Common myeloid progenitor, CD34-positive (primary cell): Measurements from ENCODE around the gene HIPK3.

Experiments
- CTCF ChIA-PET: fragments of 350-600 bp; sonication (Branson Sonifier 250); formaldehyde crosslinking; loops from one replicate; lab custom pipeline; 2021; ENCODE audit warnings: antibody characterized with exemption; lab: Charles Lee
- POLR2A ChIA-PET: fragments of 350-600 bp; sonication (Branson Sonifier 250); formaldehyde crosslinking; loops from one replicate; lab custom pipeline; 2021; ENCODE audit warnings: antibody characterized with exemption; lab: Charles Lee
- DNase-seq, 3 donors: peaks; one replicate each; pipeline versions ENCODE4 v3.0.0 to v3.0.0-alpha.2; 2013
- H3K27ac ChIP-seq, 2 experiments: 1 replicate in 1 of 2; 2 replicates in 1 of 2; pipeline ENCODE4 v1.7.0; 2013; ENCODE audit warnings: inconsistent platforms in 2 of 2, low read length in 2 of 2, mild to moderate bottlenecking in 2 of 2, low read depth in 1 of 2, moderate library complexity in 1 of 2; ENCODE audit not compliant: severe bottlenecking in 2 of 2, insufficient read depth in 1 of 2, poor library complexity in 1 of 2
- H3K27me3 ChIP-seq, 5 experiments: replicated peaks in 2 of 5; 1 replicate in 3 of 5; 2 replicates in 2 of 5; pipeline versions ENCODE4 v1.6.1 to v1.7.0; 2013; ENCODE audit warnings: low read length in 4 of 5, mild to moderate bottlenecking in 2 of 5, moderate library complexity in 2 of 5, inconsistent platforms in 1 of 5; ENCODE audit not compliant: insufficient read depth in 5 of 5, control insufficient read depth in 4 of 5
- H3K36me3 ChIP-seq, 4 experiments: 1 replicate in 2 of 4; 2 replicates in 2 of 4; pipeline versions ENCODE4 v1.6.1 to v1.7.0; 2013; ENCODE audit warnings: low read length in 3 of 4, control low read depth in 1 of 4, mild to moderate bottlenecking in 1 of 4; ENCODE audit not compliant: control insufficient read depth in 4 of 4, insufficient read depth in 4 of 4
- H3K4me1 ChIP-seq, 4 experiments: 1 replicate in 3 of 4; 2 replicates in 1 of 4; pipeline versions ENCODE4 v1.6.1 to v1.7.1; 2013; ENCODE audit warnings: low read length in 3 of 4, mild to moderate bottlenecking in 3 of 4, control low read depth in 1 of 4, inconsistent platforms in 1 of 4, moderate library complexity in 1 of 4; ENCODE audit not compliant: control insufficient read depth in 4 of 4, insufficient read depth in 4 of 4; ENCODE audit errors: control extremely low read depth in 1 of 4
- H3K4me3 ChIP-seq, 7 experiments: 1 replicate in 4 of 7; 2 replicates in 3 of 7; pipeline versions ENCODE4 v1.5.1 to v1.7.0; 2013; ENCODE audit warnings: mild to moderate bottlenecking in 7 of 7, low read length in 6 of 7, moderate library complexity in 6 of 7, inconsistent platforms in 2 of 7, low read depth in 2 of 7, control low read depth in 1 of 7; ENCODE audit not compliant: insufficient read depth in 4 of 7, control insufficient read depth in 1 of 7; ENCODE audit errors: extremely low read depth in 1 of 7
- H3K9me3 ChIP-seq, 5 experiments: 1 replicate in 4 of 5; 2 replicates in 1 of 5; pipeline versions ENCODE4 v1.6.1 to v1.7.1; 2013; ENCODE audit warnings: low read length in 4 of 5, mild to moderate bottlenecking in 2 of 5, inconsistent platforms in 1 of 5, low read depth in 1 of 5, moderate library complexity in 1 of 5; ENCODE audit not compliant: control insufficient read depth in 4 of 5, insufficient read depth in 2 of 5; ENCODE audit errors: control extremely low read depth in 1 of 5
- WGBS: methylation state at CpG from one replicate; pipeline ENCODE4 v1.1.5; 2013; ENCODE audit not compliant: insufficient coverage; 5-methylcytosine and 5-hydroxymethylcytosine counted together

Gene HIPK3

GRCh38 chr11:33383920-33384209 lies 126.7 kb downstream of the HIPK3 start:
- peaks cover 0 to 8% (median 0%) of the 10 kb centered on the region in 4 experiments for H3K4me1 ChIP-seq
- H3K36me3 ChIP-seq = no peaks in the 10 kb centered on the region
- ChIA-PET CTCF (no interaction called here), POLR2A (no interaction called here)
- no peak overlapping the region for H3K27ac ChIP-seq
- DNase-seq = no peak
- H3K27me3 ChIP-seq = peaks cover 0 to 6% (median 4%) of the 10 kb centered on the region in 5 experiments
- H3K9me3 ChIP-seq = peaks cover 0 to 9% (median 0%) of the 10 kb centered on the region in 5 experiments
- no CpG with 5 or more reads among the region's 1 CpG for WGBS
- H3K4me3 ChIP-seq = no peak overlapping the region

GRCh38 chr11:33384220-33384619 lies 127.0 kb downstream of the HIPK3 start:
- Histone ChIP-seq H3K9me3 (peaks cover 0 to 9% (median 0%) of the 10 kb centered on the region in 5 experiments), H3K36me3 (no peaks in the 10 kb centered on the region), H3K27me3 (peaks cover 0 to 6% (median 2%) of the 10 kb centered on the region in 5 experiments), H3K4me3 (no peak overlapping the region), H3K27ac (no peak overlapping the region), H3K4me1 (peaks cover 0 to 8% (median 0%) of the 10 kb centered on the region in 4 experiments)
- WGBS = 100% methylated on average over 1 of the region's 2 CpGs
- POLR2A ChIA-PET = no interaction called here
- no peak for DNase-seq
- CTCF ChIA-PET = no interaction called here

GRCh38 chr11:33387581-33387980 lies 130.4 kb downstream of the HIPK3 start:
- WGBS = 100% methylated on average over 1 of the region's 3 CpGs
- Histone ChIP-seq H3K9me3 (peaks cover 0 to 9% (median 0%) of the 10 kb centered on the region in 5 experiments), H3K27ac (no peak overlapping the region), H3K27me3 (peaks cover 0 to 3% (median 0%) of the 10 kb centered on the region in 5 experiments), H3K4me1 (peaks cover 0 to 8% (median 0%) of the 10 kb centered on the region in 4 experiments), H3K4me3 (no peak overlapping the region), H3K36me3 (no peaks in the 10 kb centered on the region)
- ChIA-PET POLR2A (no interaction called here), CTCF (no interaction called here)
- no peak for DNase-seq

- no peak for DNase-seq
- Histone ChIP-seq H3K4me1 (peaks cover 0 to 4% (median 0%) of the 10 kb centered on the region in 4 experiments), H3K27me3 (peaks cover 0 to 3% (median 0%) of the 10 kb centered on the region in 5 experiments), H3K27ac (no peak overlapping the region), H3K9me3 (peaks cover 0 to 9% (median 0%) of the 10 kb centered on the region in 5 experiments), H3K4me3 (no peak overlapping the region), H3K36me3 (no peaks in the 10 kb centered on the region)
- ChIA-PET CTCF (interaction anchor here (1.1 kb wide), 1 partner anchor 9 kb away, joined by 3 read pairs; no protein-coding TSS in a partner anchor), POLR2A (no interaction called here)
- WGBS = no CpG with 5 or more reads among the region's 5 CpGs
Measured at GRCh38 chr11:33387996-33388395, 130.8 kb downstream of the HIPK3 start.

- no peak for DNase-seq
- no CpG with 5 or more reads among the region's 7 CpGs for WGBS
- Histone ChIP-seq H3K4me3 (no peak overlapping the region), H3K4me1 (peaks cover 0 to 3% (median 0%) of the 10 kb centered on the region in 4 experiments), H3K27me3 (peaks cover 0 to 3% (median 0%) of the 10 kb centered on the region in 5 experiments), H3K27ac (no peak overlapping the region), H3K9me3 (peaks cover 0 to 9% (median 0%) of the 10 kb centered on the region in 5 experiments), H3K36me3 (no peaks in the 10 kb centered on the region)
- CTCF ChIA-PET = interaction anchor here (1.1 kb wide), 1 partner anchor 8 kb away, joined by 3 read pairs; no protein-coding TSS in a partner anchor
- POLR2A ChIA-PET = no interaction called here
Measured at GRCh38 chr11:33388793-33389525, 131.8 kb downstream of the HIPK3 start.

GRCh38 chr11:33389635-33390034 lies 132.5 kb downstream of the HIPK3 start:
- H3K9me3 ChIP-seq = peaks cover 0 to 9% (median 0%) of the 10 kb centered on the region in 5 experiments
- H3K4me3 ChIP-seq = no peak overlapping the region
- peaks cover 0 to 3% (median 0%) of the 10 kb centered on the region in 5 experiments for H3K27me3 ChIP-seq
- WGBS = no CpG with 5 or more reads among the region's 4 CpGs
- no peak for DNase-seq
- H3K27ac ChIP-seq = no peak overlapping the region
- POLR2A ChIA-PET = no interaction called here
- no peaks in the 10 kb centered on the region for H3K36me3 ChIP-seq
- H3K4me1 ChIP-seq = peaks cover 0 to 3% (median 0%) of the 10 kb centered on the region in 4 experiments
- CTCF ChIA-PET = no interaction called here
